CD4-positive, alpha-beta T cell (primary cell): ENCODE results near the gene KRT39. TPM values are rescaled to one million over a fixed set of nuclear protein-coding genes. Genes with fewer than 3 reads are reported as not detected.

ENCODE experiments used
- ATAC-seq: fragments of 200-7000 bp; cut with Tn5 transposase; one replicate; pipeline ENCODE4 v1.10.0; 2022; ENCODE audit warnings: mild to moderate bottlenecking; ENCODE audit not compliant: poor library complexity
- CTCF ChIA-PET: fragments of 350-600 bp; sonication (Branson Sonifier 250); formaldehyde crosslinking; loops from one replicate; lab custom pipeline; 2021; ENCODE audit warnings: antibody characterized with exemption, inconsistent platforms; lab: Charles Lee
- POLR2A ChIA-PET: fragments of 350-600 bp; sonication (Branson Sonifier 250); formaldehyde crosslinking; loops from one replicate; lab custom pipeline; 2021; ENCODE audit warnings: antibody characterized with exemption, inconsistent platforms; lab: Charles Lee
- DNase-seq, 14 experiments: peaks; one replicate each; pipeline ENCODE4 v3.0.0-alpha.2; 2013 to 2020; ENCODE audit warnings: mixed read lengths in 2 of 14
- H3K27ac ChIP-seq, 2 donors: one replicate each; pipeline versions ENCODE4 v1.5.1 to v1.7.0; 2013; ENCODE audit warnings: low read length in 2 of 2, low read depth in 1 of 2, mild to moderate bottlenecking in 1 of 2
- H3K27me3 ChIP-seq, 2 experiments: 1 replicate in 1 of 2; 2 replicates in 1 of 2; pipeline versions ENCODE4 v1.6.1 to v1.7.0; 2013; ENCODE audit warnings: low read length in 2 of 2, control low read depth in 1 of 2, mild to moderate bottlenecking in 1 of 2, moderate library complexity in 1 of 2; ENCODE audit not compliant: insufficient read depth in 2 of 2, control insufficient read depth in 1 of 2
- H3K36me3 ChIP-seq: one replicate; pipeline ENCODE4 v1.6.1; 2013; ENCODE audit warnings: low read length, control low read depth; ENCODE audit not compliant: insufficient read depth
- H3K4me1 ChIP-seq: one replicate; pipeline ENCODE4 v1.6.1; 2013; ENCODE audit warnings: low read length, control low read depth; ENCODE audit not compliant: insufficient read depth
- H3K4me3 ChIP-seq: one replicate; pipeline ENCODE4 v1.5.1; 2013; ENCODE audit warnings: mild to moderate bottlenecking, low read length, moderate library complexity
- H3K9me3 ChIP-seq, 2 experiments: 1 replicate in 1 of 2; 2 replicates in 1 of 2; pipeline versions ENCODE4 v1.6.1 to v1.7.0; 2013; ENCODE audit warnings: low read length in 2 of 2, mild to moderate bottlenecking in 2 of 2, control low read depth in 1 of 2, moderate library complexity in 1 of 2; ENCODE audit not compliant: control insufficient read depth in 1 of 2, insufficient read depth in 1 of 2
- H3K27ac Mint-ChIP-seq: one replicate; pipeline ENCODE4 v1.8.0; 2020; ENCODE audit warnings: mixed read lengths
- H3K27me3 Mint-ChIP-seq: one replicate; pipeline ENCODE4 v1.8.0; 2021; ENCODE audit warnings: mixed read lengths
- H3K36me3 Mint-ChIP-seq: one replicate; pipeline ENCODE4 v1.8.0; 2021; ENCODE audit warnings: low read depth, mixed read lengths
- H3K4me1 Mint-ChIP-seq: one replicate; pipeline ENCODE4 v1.8.0; 2021; ENCODE audit warnings: low read depth, mixed read lengths
- H3K4me3 Mint-ChIP-seq: one replicate; pipeline ENCODE4 v1.8.0; 2020; ENCODE audit warnings: mild to moderate bottlenecking, mixed read lengths
- H3K9me3 Mint-ChIP-seq: one replicate; pipeline ENCODE4 v1.8.0; 2020; ENCODE audit warnings: mixed read lengths
- CTCF ChIP-seq: fragments of 200-600 bp; IDR thresholded peaks from one replicate; pipeline ENCODE4 v1.8.0; 2022; ENCODE audit warnings: antibody characterized with exemption, mild to moderate bottlenecking
- intact Hi-C, 2 experiments: fragments of 100-400 bp; cut with DNase I in 1 of 2; cut with micrococcal nuclease in 1 of 2; formaldehyde crosslinking; loops; one replicate each; pipeline versions ENCODE4 v1.15.1 to v1.9.0; 2023 to 2025; cut with DNase I, micrococcal nuclease
- total RNA-seq, 174 experiments: library from RNA in 2 of 174; stranded (reverse) in 2 of 174; gene quantifications; one replicate each; pipeline ENCODE4 v1.2.3 and lab custom pipeline; 2021 to 2026

KRT39 gene
- total RNA-seq, 2 experiments from 2014 or later = not detected

GRCh38 chr17:40936437-40936971, 30.2 kb downstream of the KRT39 start:
- Histone ChIP-seq H3K36me3 (no peaks in the 10 kb centered on the region), H3K27ac (no peak overlapping the region), H3K27me3 (no peaks in the 10 kb centered on the region), H3K9me3 (peaks cover 0 to 4% of the 10 kb centered on the region in 2 experiments), H3K4me1 (peaks cover 5% of the 10 kb centered on the region), H3K4me3 (no peak overlapping the region)
- intact Hi-C loops = no loop called here
- Mint-ChIP-seq H3K4me3 (no peak overlapping the region), H3K4me1 (no peaks in the 10 kb centered on the region), H3K9me3 (no peaks in the 10 kb centered on the region), H3K36me3 (no peaks in the 10 kb centered on the region), H3K27ac (no peak overlapping the region), H3K27me3 (peaks cover 61% of the 10 kb centered on the region)
- TF ChIP-seq CTCF = no peak
- ChIA-PET POLR2A (no interaction called here), CTCF (no interaction called here)
- ATAC-seq (no peak), DNase-seq (peak in 2 of 14 experiments; percentile 24)

DNA sequence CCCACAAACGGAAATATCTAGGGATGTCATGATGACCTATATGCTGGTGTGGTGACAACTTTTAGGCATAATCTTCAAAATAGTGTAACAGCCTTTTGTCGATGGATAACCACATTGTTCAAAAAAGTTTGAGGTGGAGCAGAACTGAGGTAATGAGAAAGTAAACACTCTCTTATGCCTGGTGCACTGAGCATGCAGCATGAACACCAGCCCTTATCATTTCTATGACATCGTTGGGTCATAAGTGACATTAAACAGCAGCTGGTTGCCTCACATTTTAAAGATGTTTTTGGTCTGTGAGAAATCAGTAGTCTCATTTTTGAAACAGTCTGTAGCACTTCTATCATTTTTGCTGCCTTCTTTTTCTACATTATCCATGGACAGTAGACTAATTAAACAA, 31.1 kb downstream of the KRT39 start:
- Histone ChIP-seq H3K9me3 (peaks cover 0 to 4% of the 10 kb centered on the region in 2 experiments), H3K27me3 (no peaks in the 10 kb centered on the region), H3K4me3 (no peak overlapping the region), H3K36me3 (no peaks in the 10 kb centered on the region), H3K27ac (no peak overlapping the region), H3K4me1 (peaks cover 5% of the 10 kb centered on the region)
- no peak for TF ChIP-seq CTCF
- intact Hi-C loops = no loop called here
- H3K9me3 Mint-ChIP-seq = no peaks in the 10 kb centered on the region
- H3K4me3 Mint-ChIP-seq = no peak overlapping the region
- no peak for ATAC-seq
- POLR2A ChIA-PET = no interaction called here
- peaks cover 58% of the 10 kb centered on the region for H3K27me3 Mint-ChIP-seq
- no peak overlapping the region for H3K27ac Mint-ChIP-seq
- DNase-seq = peak in 1 of 14 experiments; percentile 10
- no peaks in the 10 kb centered on the region for H3K36me3 Mint-ChIP-seq
- H3K4me1 Mint-ChIP-seq = no peaks in the 10 kb centered on the region
- CTCF ChIA-PET = no interaction called here

GRCh38 chr17:40932608-40933007, 34.1 kb downstream of the KRT39 start:
- no peak overlapping the region for H3K4me3 Mint-ChIP-seq
- H3K27me3 Mint-ChIP-seq = peaks cover 55% of the 10 kb centered on the region
- H3K4me1 Mint-ChIP-seq = no peaks in the 10 kb centered on the region
- CTCF ChIA-PET = no interaction called here
- intact Hi-C loops = no loop called here
- peaks cover 0 to 4% of the 10 kb centered on the region in 2 experiments for H3K9me3 ChIP-seq
- no peak for ATAC-seq
- no peaks in the 10 kb centered on the region for H3K9me3 Mint-ChIP-seq
- H3K27me3 ChIP-seq = no peaks in the 10 kb centered on the region
- H3K36me3 ChIP-seq = no peaks in the 10 kb centered on the region
- H3K4me3 ChIP-seq = no peak overlapping the region
- H3K27ac ChIP-seq = no peak overlapping the region
- H3K36me3 Mint-ChIP-seq = no peaks in the 10 kb centered on the region
- no peak for TF ChIP-seq CTCF
- no peak for DNase-seq
- H3K27ac Mint-ChIP-seq = no peak overlapping the region
- peaks cover 5% of the 10 kb centered on the region for H3K4me1 ChIP-seq
- POLR2A ChIA-PET = no interaction called here
